ENCODE data around the gene GGACT.
A peak's percentile ranks its signal among the peaks of the same experiment; 100 is the strongest.
"Not testable (repeated sequence)": the region's sequence is repeated elsewhere in the genome, so short reads cannot be mapped to it uniquely, and the experiment has no call there.

GGACT gene

GRCh38 chr13:100588331-100589177 is at the start of gene GGACT:
Gene GGACT (minus strand): TSS chr13:100588789. CDS start chr13:100532591, 56,198 bp downstream.
- DNase-seq, result peak; percentile 85 to 87

GRCh38 chr13:100637796-100638195 is 49.2 kb upstream of the GGACT start:
- DNase-seq, result no peak

GRCh38 chr13:100637380-100637779 is 48.8 kb upstream of the GGACT start:
- no peak for DNase-seq

- no peak for DNase-seq
These were observed 47.9 kb upstream of the GGACT start for GRCh38 chr13:100636441-100636840.

- no peak for DNase-seq
These were observed 47.4 kb upstream of the GGACT start for GRCh38 chr13:100636004-100636403.

- no peak for DNase-seq
These were observed 46.1 kb upstream of the GGACT start for GRCh38 chr13:100634696-100635095.

GRCh38 chr13:100633461-100633860 is 44.9 kb upstream of the GGACT start:
- no peak for DNase-seq

GRCh38 chr13:100630555-100630954 is 42.0 kb upstream of the GGACT start:
- DNase-seq, result no peak

GRCh38 chr13:100627120-100627519 is 38.5 kb upstream of the GGACT start:
- no peak for DNase-seq

GRCh38 chr13:100625447-100625846 is 36.9 kb upstream of the GGACT start:
- DNase-seq, result no peak

- DNase-seq, result no peak
These were observed 32.2 kb upstream of the GGACT start for GRCh38 chr13:100620792-100621191.

- DNase-seq, result no peak
These were observed 31.4 kb upstream of the GGACT start for GRCh38 chr13:100619940-100620339.

- not testable (repeated sequence) for DNase-seq
These were observed 30.3 kb upstream of the GGACT start for GRCh38 chr13:100618897-100619296.

GRCh38 chr13:100613031-100613430 is 24.4 kb upstream of the GGACT start:
- no peak for DNase-seq

GRCh38 chr13:100611678-100612492 is 23.3 kb upstream of the GGACT start:
- DNase-seq, result no peak

GRCh38 chr13:100610391-100611347 is 22.1 kb upstream of the GGACT start:
- DNase-seq, result no peak

GRCh38 chr13:100608906-100609305 is 20.3 kb upstream of the GGACT start:
- peak in 1 of 2 experiments; percentile 14 for DNase-seq

- no peak for DNase-seq
These were observed 19.9 kb upstream of the GGACT start for GRCh38 chr13:100608489-100608888.

- no peak for DNase-seq
These were observed 16.5 kb upstream of the GGACT start for GRCh38 chr13:100604918-100605710.

- DNase-seq, result no peak
These were observed 14.0 kb upstream of the GGACT start for GRCh38 chr13:100602493-100603111.

GRCh38 chr13:100601716-100602115 is 13.1 kb upstream of the GGACT start:
- no peak for DNase-seq
